Activated naive CD4-positive, alpha-beta T cell treated with anti-CD3 and anti-CD28 coated beads, Interleukin-2, amount 10 ng/mL, durations not matched to agents 5 hours and 36 hours (primary cell): ENCODE measurements around the gene PLIN5. TPM values are rescaled to one million over a fixed set of nuclear protein-coding genes. Genes with fewer than 3 reads are reported as not detected.

Experiments
- total RNA-seq, 2 experiments: library from RNA; stranded (reverse); gene quantifications; one replicate each; pipeline ENCODE4 v1.2.3, GENCODE V29; 2021

PLIN5 gene
- total RNA-seq: not detected

DNA sequence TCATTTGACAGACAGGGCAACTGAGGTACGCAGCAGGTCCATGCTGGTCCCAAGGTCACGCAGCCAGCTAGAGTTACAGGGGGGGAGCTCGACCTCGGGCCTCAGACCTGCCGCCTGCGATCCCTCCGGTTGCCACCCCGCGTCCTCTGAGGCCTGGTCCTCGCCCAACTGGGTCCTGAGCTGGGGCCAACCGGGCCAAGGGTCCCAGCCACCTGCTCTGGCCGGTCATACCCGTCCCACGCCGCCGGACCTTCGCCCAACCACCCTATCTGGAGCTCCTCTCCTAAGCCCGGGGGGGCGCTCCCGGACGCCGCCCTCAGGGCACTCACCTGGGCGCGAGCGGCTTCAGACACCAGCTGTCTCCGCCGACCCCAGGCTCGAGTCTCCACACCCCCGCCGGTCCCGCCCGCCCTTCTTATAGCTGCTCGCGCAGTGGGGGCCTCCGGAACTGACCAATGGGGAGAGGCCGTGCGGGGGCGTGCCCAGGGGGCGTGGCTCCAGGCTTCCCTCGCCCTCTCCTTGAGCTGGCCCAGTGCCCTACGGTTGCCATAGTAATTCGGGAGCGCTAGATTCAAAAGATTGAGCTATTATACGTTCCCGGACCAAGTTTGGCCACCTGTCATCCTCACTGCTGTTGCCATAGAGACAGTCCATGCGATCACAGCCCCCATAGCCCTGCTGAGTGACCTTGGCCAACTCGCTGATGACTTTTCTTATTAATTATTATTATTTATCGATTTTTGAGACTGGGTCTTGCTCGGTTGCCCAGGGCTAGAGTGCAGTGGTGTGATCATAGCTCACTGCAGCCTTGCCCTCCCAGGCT is at the start of gene PLIN5:
PLIN5 (minus strand) TSS at position 389 of the 823 bp plus-strand sequence. CDS start 1,150 bp downstream, outside the sequence.

GRCh38 chr19:4559569-4559968 is 24.5 kb upstream of the PLIN5 start, which contains the start of gene SEMA6B:
TSS of gene SEMA6B (minus strand) at chr19:4559684. CDS start at chr19:4558457, 1,227 bp downstream.

DNA sequence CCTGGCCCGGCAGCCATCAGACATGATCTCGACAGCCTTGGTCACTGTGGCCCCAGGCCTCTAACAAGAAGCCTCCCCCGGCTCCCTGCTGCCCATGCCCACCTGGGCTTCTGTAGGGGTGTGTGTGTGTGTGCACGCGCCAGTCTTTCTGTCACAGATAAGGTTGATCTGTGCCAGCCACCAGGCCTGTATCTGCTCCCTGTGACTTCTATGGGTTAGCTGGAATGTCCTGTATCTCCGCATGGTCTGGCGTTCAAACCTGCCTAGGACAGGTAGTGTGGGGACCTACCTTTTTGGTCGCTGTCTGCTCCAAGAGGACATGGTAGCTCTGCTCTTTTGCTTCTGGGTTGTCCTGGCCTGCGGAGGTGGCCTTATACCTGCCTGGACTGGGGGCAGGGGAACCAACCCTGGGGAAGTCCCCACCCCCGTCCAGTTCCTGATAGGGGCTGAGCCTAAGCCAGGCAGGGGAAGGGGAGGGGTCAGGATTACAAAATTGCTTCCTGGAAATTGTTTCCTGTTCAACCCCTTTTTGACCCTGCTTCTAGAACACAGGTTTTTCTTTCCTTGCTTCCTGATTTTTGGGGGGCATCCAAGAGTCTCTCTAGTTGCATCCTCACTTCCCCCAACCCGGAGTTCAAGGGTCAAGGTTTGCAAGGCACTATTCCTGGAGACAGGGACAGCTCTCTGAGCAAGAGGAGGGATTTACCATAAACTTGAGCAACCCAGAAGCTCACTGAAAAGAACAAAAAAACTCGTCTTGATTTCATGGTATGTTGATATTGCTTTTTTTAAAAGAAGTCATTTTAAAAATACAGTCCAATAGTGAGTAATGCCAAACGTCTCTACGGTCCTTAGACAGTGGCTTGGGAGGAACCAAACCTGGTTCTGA is 4.9 kb upstream of the PLIN5 start, which contains the start of gene LRG1:
LRG1 (minus strand) TSS at position 344 of the 889 bp plus-strand sequence; CDS start at position 321, 23 bp downstream.

DNA sequence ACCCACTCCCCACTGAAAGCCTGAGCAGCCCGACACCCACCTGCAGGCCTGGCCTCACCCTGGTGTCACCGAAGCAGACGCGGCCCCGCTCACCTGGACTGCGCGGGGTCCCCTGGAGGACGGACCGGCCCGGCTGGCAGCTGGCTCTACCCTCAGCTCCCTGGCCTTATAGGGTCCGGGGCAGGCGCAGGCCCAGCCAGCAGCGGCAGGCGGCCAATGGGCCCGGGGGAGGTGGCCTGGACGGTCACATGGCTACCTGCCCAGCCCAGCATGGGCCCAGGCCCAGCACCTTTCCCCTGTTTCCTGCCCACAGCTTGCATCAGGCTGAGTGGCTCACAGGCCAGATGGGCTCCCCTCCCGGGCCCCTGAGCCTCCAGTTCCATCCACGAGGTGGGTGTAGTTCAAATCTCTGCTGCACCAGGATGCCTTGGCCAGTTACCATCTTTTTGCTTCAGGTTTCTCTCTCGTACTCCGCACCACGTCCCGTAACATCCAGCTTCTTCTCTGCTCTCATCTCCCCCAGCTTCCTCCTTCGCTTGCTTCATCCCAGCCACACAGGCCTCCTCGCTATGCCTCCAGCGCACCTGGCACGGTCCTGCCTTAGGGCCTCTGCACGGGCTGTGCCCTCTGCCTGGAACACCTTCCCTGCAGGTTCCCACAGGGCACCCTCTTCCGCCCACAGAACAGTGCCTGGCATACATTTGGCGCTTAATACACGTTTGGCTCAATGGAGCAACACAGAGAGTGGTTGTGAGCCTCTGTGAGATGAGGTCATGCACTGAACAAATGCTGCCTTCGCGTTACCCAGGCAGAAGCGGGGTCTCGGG is 16.5 kb downstream of the PLIN5 start, which contains the start of gene PLIN4:
PLIN4 (minus strand) TSS at position 142 of the 827 bp plus-strand sequence. CDS start 214 bp downstream, outside the sequence.

Other genes with a start within 250 kb of the PLIN5 start
- 10 to 100 TPM; 50.3 to 53.2 TPM for gene TMIGD2, start 232.8 kb downstream of the PLIN5 start, total RNA-seq
- 1 to 10 TPM; 9.5 to 9.6 TPM for gene FSD1, start 230.6 kb downstream of the PLIN5 start, total RNA-seq
- gene STAP2, start 196.4 kb downstream of the PLIN5 start, total RNA-seq: 10 to 100 TPM; 11.3 to 11.4 TPM
- gene MPND, start 191.7 kb downstream of the PLIN5 start, total RNA-seq: 10 to 100 TPM; 19.3 to 20.4 TPM
- gene SH3GL1, start 134.7 kb downstream of the PLIN5 start, total RNA-seq: 10 to 100 TPM; 78.2 to 79.6 TPM
- gene CHAF1A, start 132.6 kb downstream of the PLIN5 start, total RNA-seq: 10 to 100 TPM; 54.9 to 60.0 TPM
- gene UBXN6, start 77.4 kb downstream of the PLIN5 start, total RNA-seq: 10 to 100 TPM; 50.0 to 57.5 TPM
- 10 to 100 TPM; 44.3 to 46.3 TPM for gene HDGFL2, start 62.9 kb downstream of the PLIN5 start, total RNA-seq
- not detected for gene PLIN4, start 16.7 kb downstream of the PLIN5 start, total RNA-seq
- under 1 TPM; 0.05 to 0.10 TPM for gene LRG1, start 4.8 kb upstream of the PLIN5 start, total RNA-seq
- not detected for gene SEMA6B, start 24.5 kb upstream of the PLIN5 start, total RNA-seq
- 10 to 100 TPM; 21.8 to 23.6 TPM for gene TNFAIP8L1, start 104.3 kb upstream of the PLIN5 start, total RNA-seq
- gene MYDGF, start 135.1 kb upstream of the PLIN5 start, total RNA-seq: 10 to 100 TPM; 49.6 to 54.1 TPM
- gene DPP9, start 188.6 kb upstream of the PLIN5 start, total RNA-seq: 10 to 100 TPM; 75.5 to 75.9 TPM